GM18909 (cell line): ENCODE data around the gene MCTP2.
A peak's percentile ranks its signal among the peaks of the same experiment; 100 is the strongest.
"Not testable (repeated sequence)": the region's sequence is repeated elsewhere in the genome, so short reads cannot be mapped to it uniquely, and the experiment has no call there.

Source experiments
- ATAC-seq: cut with Tn5 transposase; IDR thresholded peaks from one replicate; pipeline ENCODE4 v1.9.1; 2021; ENCODE audit warnings: mild to moderate bottlenecking; ENCODE audit not compliant: unreplicated experiment, poor library complexity

MCTP2 gene

DNA sequence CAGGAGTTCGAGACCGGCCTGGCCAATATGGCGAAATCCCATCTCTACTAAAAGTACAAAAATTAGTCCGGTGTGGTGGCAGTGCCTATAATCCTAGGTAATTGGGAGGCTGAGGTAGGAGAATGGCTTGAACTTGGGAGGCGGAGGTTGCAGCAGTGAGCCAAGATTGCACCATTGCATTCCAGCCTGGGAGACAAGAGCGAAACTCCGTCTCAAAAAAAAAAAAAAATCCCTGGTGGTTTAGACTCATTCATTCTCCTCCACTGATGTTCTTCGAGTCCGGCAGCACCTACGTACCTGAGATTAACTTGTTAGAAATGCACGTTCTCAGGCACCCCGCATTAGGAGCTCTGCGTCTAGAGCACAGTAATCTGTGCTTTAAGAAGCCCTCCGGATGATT lies 3.7 kb downstream of the MCTP2 start:
- no peak for ATAC-seq

DNA sequence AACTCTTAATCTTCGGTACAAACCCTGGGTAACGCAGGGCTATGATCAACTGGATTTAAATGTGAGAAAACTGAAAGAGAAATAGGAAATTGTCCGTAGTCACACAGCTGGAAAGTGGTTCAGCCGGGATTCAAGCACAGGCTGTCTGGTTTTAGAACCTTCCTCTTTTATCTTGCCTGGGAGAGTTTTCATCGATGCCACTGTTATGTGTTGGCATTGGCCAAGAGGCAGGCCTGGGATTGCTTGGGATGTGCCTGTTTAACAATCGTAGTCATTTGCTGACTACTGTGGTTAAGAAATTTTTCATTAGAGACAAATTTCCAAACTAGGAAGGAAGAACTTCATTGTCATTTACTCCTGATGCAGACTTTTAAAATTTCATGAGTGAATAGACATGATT lies 4.3 kb downstream of the MCTP2 start:
- ATAC-seq, result no peak

GRCh38 chr15:94236608-94237007 lies 5.2 kb downstream of the MCTP2 start:
- ATAC-seq, result no peak

- no peak for ATAC-seq
Measured at GRCh38 chr15:94237903-94238302, 6.5 kb downstream of the MCTP2 start.

GRCh38 chr15:94238539-94239118 lies 7.3 kb downstream of the MCTP2 start:
- peak; percentile 87 for ATAC-seq

GRCh38 chr15:94239474-94239873 lies 8.1 kb downstream of the MCTP2 start:
- ATAC-seq, result no peak

GRCh38 chr15:94240480-94240879 lies 9.1 kb downstream of the MCTP2 start:
- ATAC-seq, result no peak

- ATAC-seq, result no peak
Measured at GRCh38 chr15:94242257-94242656, 10.9 kb downstream of the MCTP2 start.

- ATAC-seq, result not testable (repeated sequence)
Measured at GRCh38 chr15:94243003-94243402, 11.6 kb downstream of the MCTP2 start.

DNA sequence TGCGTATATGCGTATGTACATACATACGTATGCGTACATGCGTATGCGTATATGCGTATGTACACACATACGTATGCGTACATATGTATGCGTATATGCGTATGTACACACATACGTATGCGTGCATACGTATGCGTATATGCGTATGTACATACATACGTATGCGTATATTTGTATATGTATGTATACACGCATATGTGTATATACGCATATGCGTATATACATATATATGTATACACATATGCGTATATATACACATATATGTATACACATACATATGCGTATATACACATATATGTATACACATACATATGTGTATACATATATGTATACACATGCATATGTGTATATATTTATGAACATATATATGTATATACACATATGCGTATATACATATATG lies 12.1 kb downstream of the MCTP2 start:
- ATAC-seq, result no peak

DNA sequence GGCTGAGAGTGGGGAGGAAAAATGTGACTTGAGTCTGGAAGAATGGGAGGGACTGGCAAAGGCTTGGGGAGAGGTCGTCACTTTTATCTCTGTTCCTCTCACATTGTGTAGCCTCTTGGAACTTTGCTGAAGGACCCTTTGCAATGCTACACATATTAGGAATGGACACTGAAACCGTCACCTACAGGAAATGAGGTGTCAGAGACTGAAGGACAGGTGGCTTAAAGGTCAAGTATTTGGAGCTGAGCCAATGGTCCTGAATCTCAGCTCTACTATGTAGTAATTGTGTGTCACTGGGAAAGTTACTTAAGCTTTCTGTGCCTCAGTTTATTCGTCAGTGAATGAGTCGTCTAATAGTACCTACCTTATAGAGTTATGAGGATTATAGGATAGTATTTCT lies 14.7 kb downstream of the MCTP2 start:
- ATAC-seq, result no peak

DNA sequence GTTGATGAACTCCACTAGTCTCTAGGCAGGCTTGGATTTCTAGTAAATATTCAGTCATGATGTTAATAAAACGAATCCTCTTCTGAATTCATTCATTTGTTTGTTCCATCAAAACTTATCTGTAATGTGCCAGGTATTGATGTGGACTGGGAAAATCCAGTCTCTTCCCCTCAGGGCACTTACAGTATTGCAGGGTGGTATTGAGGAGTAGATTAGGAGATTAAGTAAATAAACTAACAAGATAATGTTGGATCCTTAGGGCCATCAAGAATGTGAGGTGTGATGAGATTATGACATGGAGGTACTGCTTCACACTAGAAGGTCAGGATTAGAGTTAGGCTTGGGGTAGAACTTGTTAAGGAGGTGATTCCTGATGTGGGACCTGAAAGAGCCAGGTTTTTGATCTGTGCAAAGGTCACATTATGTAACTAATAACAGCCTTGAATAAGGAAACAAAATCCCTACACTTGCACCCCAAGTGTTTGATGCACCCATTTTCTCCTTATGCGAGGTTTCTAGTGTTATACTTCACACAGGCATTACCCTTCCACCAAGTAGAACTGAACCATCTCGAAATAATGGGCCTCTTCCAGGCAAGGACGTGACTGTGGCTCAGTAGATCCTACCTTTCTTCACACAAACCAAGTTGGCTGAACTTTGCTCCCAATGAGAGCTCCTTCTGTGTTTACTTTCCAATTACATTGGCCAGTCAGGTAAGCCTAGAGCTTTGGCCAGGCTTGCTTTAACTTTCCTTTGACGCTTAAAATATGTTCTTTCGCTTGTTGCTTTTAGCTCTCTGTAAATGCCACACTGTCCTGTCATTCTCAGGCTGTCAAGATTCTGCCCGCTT lies 16.7 kb downstream of the MCTP2 start:
- ATAC-seq, result no peak

DNA sequence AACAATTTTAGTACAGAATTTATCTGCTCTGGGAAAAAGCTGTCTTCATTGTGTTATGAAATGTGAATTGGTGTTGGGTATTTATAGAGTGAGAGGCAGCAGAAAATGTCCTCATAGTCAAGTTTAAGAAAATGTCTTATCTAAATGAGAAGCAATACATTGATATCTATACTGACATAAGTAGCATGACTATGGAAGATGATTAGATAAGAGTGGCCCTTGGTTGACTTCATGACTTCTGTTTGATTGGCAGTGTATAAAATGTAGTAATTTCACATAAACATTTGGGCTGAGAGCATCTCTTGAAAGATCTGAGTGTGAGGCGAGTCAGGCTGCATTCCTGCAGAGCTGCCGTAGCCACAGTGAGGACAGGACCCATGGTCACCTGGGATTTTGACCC lies 19.4 kb downstream of the MCTP2 start:
- ATAC-seq, result no peak

DNA sequence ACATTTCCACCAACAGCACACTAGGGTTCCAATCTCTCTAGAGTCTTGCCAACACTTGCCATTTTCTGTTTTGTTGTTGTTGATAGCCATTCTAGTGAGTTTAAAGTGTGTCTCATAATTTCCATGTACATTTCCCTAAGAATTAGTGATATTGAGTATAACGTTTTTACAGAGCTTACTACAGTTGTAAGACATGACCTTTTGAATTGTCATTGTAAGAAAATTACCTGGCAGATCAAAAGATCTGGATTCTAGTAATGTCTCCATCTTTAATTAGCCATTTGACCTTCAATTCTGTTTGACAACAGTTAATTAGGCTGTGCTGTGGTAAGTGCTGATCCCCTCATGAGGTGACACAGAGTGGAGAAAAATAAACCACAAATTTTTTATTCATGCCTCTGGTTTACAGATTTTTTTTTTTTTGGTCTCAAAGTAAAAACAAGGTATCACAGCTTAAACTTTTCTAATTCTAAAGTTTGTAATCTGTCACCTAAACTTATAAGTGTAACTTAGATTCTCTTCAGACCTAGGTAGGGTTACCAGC lies 20.9 kb downstream of the MCTP2 start:
- no peak for ATAC-seq

DNA sequence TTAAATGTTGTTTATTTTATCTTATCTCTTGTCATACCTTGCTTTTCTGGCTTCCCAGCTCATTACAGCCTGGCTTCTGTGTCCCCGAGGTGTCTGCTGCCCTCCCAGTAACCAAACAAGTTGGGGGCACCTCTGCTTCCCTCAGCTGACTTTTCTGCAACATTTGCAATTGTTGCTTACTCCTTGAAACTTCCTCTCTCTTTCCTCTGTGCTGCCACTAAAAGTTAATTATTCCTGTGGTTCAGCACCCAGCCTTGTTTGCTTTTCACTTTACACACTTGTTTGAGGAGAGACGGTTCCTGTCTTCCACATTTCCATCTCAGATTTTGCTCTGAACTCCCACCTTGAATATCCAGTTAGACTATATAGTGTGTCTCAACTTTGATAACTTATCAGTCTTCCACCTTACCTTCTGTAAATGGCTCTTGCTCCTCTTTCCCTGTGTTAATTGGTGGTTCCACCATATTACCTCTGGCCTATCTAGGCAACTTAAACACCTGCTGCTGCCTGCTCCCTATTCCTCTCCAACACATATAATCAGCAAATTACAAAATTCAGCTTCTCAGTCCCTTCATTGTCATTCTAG lies 21.6 kb downstream of the MCTP2 start:
- ATAC-seq, result no peak

DNA sequence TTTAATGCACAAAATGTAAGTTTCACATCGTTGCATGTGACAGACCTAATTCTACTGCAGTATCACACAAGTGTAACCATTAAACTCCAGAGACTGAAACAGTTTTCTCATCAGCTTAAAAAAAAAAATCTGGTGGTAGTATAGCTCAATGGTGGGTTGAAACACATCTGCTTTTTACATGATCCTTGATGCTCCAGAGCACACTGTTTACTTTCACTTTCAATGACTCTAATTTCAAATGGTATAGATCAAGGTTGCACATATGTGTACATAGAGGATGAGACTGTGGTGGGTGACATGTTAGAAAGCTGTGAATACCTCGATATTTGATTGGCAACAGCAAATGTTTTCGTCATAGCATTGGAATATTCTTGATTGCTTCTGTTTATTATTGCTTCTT lies 22.4 kb downstream of the MCTP2 start:
- peak; percentile 73 for ATAC-seq

- ATAC-seq, result no peak
Measured at GRCh38 chr15:94255540-94255939, 24.2 kb downstream of the MCTP2 start.

- ATAC-seq, result no peak
Measured at GRCh38 chr15:94256511-94256910, 25.1 kb downstream of the MCTP2 start.

- not testable (repeated sequence) for ATAC-seq
Measured at GRCh38 chr15:94257776-94258175, 26.4 kb downstream of the MCTP2 start.

GRCh38 chr15:94258246-94258645 lies 26.9 kb downstream of the MCTP2 start:
- peak; percentile 69 for ATAC-seq

GRCh38 chr15:94259121-94259751 lies 27.9 kb downstream of the MCTP2 start:
- ATAC-seq, result no peak
